OCI-M2 (cell line): Measurements from ENCODE around the gene CERCAM.
"Not testable (repeated sequence)": the region's sequence is repeated elsewhere in the genome, so short reads cannot be mapped to it uniquely, and the experiment has no call there.

Experiments
- DNase-seq: peaks from one replicate; lab custom pipeline; 2025; ENCODE audit not compliant: unreplicated experiment; lab: John Stamatoyannopoulos, UW

The CERCAM gene

GRCh38 chr9:128392302-128393144, 28.1 kb upstream of the CERCAM start:
- no peak for DNase-seq

- DNase-seq: no peak
Observed at GRCh38 chr9:128393145-128393775, 27.4 kb upstream of the CERCAM start.

GRCh38 chr9:128393970-128394369, 26.7 kb upstream of the CERCAM start:
- no peak for DNase-seq

GRCh38 chr9:128394379-128395168, 26.1 kb upstream of the CERCAM start:
- no peak for DNase-seq

GRCh38 chr9:128396970-128397613, 23.6 kb upstream of the CERCAM start:
- DNase-seq: no peak

- no peak for DNase-seq
Observed at GRCh38 chr9:128397831-128398230, 22.8 kb upstream of the CERCAM start.

GRCh38 chr9:128399861-128400260, 20.8 kb upstream of the CERCAM start:
- DNase-seq: no peak

GRCh38 chr9:128404560-128404959, 16.1 kb upstream of the CERCAM start:
- no peak for DNase-seq

GRCh38 chr9:128405077-128405779, 15.4 kb upstream of the CERCAM start:
- DNase-seq: no peak

- no peak for DNase-seq
Observed at GRCh38 chr9:128405780-128406171, 14.9 kb upstream of the CERCAM start.

GRCh38 chr9:128406848-128407391, 13.7 kb upstream of the CERCAM start:
- no peak for DNase-seq

- DNase-seq: no peak
Observed at GRCh38 chr9:128408963-128409431, 11.7 kb upstream of the CERCAM start.

GRCh38 chr9:128409450-128409849, 11.2 kb upstream of the CERCAM start:
- DNase-seq: no peak

- DNase-seq: no peak
Observed at GRCh38 chr9:128409978-128410377, 10.7 kb upstream of the CERCAM start.

- DNase-seq: no peak
Observed at GRCh38 chr9:128411364-128412119, 9.1 kb upstream of the CERCAM start.

GRCh38 chr9:128412120-128412790, 8.4 kb upstream of the CERCAM start:
- peak; percentile 18 for DNase-seq

- not testable (repeated sequence) for DNase-seq
Observed at GRCh38 chr9:128413728-128414127, 6.9 kb upstream of the CERCAM start.

GRCh38 chr9:128414461-128414860, 6.2 kb upstream of the CERCAM start:
- no peak for DNase-seq

- DNase-seq: no peak
Observed at GRCh38 chr9:128415281-128415680, 5.4 kb upstream of the CERCAM start.
